GM12892 (cell line): ENCODE measurements around the gene RNF212.

ENCODE experiments used
- POLR2A ChIP-seq: IDR thresholded peaks from 2 replicates; pipeline ENCODE4 v1.6.1; 2011; ENCODE audit warnings: low read depth, low read length, control low read depth
- POLR2AphosphoS5 ChIP-seq: IDR thresholded peaks from 2 replicates; pipeline ENCODE4 v1.6.1; 2011; ENCODE audit warnings: low read depth, low read length, control low read depth

DNA sequence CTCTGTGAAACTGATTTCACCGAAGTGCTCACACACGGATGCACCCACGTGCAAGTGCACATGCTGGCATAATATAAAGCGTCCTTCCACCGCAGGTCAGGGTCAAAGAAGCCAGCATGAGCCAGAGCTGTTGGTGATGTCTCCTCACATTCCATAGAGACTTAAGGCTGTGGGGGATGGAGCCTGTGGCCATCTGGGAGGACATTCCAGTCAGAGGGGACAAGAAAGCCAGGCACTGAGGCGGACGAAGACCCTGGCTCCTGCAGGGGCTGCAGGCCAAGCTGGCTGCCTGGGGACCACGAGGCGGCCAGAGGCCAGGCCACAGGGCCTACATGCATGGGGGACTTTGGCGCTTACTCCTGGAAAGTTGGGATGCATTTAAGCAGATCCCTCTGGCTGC is 7.7 kb downstream of the RNF212 start:
- TF ChIP-seq POLR2AphosphoS5, result no peak
- TF ChIP-seq POLR2A, result no peak
